K562 (cell line): ENCODE measurements around the gene FNDC11. TPM values are rescaled to one million over a fixed set of nuclear protein-coding genes. Genes with fewer than 3 reads are reported as not detected.

ENCODE experiments used
- CLOCK ChIP-seq: fragments of 250-450 bp; sonication (Bioruptor Pico); IDR thresholded peaks from 2 replicates; pipeline ENCODE4 v1.4.0; 2020; ENCODE audit warnings: mild to moderate bottlenecking, moderate library complexity, borderline replicate concordance
- DLX4 ChIP-seq: fragments of 250-450 bp; sonication (Bioruptor Pico); IDR thresholded peaks from 2 replicates; pipeline ENCODE4 v1.6.1; 2021; ENCODE audit warnings: mild to moderate bottlenecking
- ELF1 ChIP-seq: fragments of 200-800 bp; sonication (Bioruptor generic); IDR thresholded peaks from 2 replicates; pipeline ENCODE4 v1.6.1; 2016; ENCODE audit warnings: missing genetic modification characterization, missing compliant biosample characterization
- EP400 ChIP-seq: fragments of 450-650 bp; IDR thresholded peaks from 2 replicates; pipeline ENCODE4 v1.6.1; 2017; ENCODE audit warnings: antibody characterized with exemption, mild to moderate bottlenecking, moderate library complexity
- HINFP ChIP-seq: fragments of 450-650 bp; conservative IDR thresholded peaks from 2 replicates; pipeline ENCODE4 v1.6.1; 2016; ENCODE audit warnings: missing genetic modification characterization, low read depth, mild to moderate bottlenecking, control low read depth, missing compliant biosample characterization
- MAZ ChIP-seq, 2 experiments: fragments of 450-650 bp in 1 of 2; sonication (generic) in 1 of 2; formaldehyde crosslinking; IDR thresholded peaks in 1 of 2; conservative IDR thresholded peaks in 1 of 2; 2 replicates each; pipeline versions ENCODE4 v1.4.0 to v1.5.0; 2020; ENCODE audit warnings: mild to moderate bottlenecking in 1 of 2, missing genetic modification reagents in 1 of 2
- NCOA1 ChIP-seq: fragments of 450-650 bp; IDR thresholded peaks from 2 replicates; pipeline ENCODE4 v1.6.1; 2016; ENCODE audit warnings: low read depth
- NCOA4 ChIP-seq: fragments of 450-650 bp; IDR thresholded peaks from 2 replicates; pipeline ENCODE4 v1.6.1; 2018; ENCODE audit warnings: mild to moderate bottlenecking; ENCODE audit not compliant: partially characterized antibody
- RREB1 ChIP-seq: fragments of 250-450 bp; sonication (Bioruptor Pico); IDR thresholded peaks from 2 replicates; pipeline ENCODE4 v1.4.0; 2020
- TCF15 ChIP-seq: fragments of 250-450 bp; sonication (Bioruptor Pico); IDR thresholded peaks from 2 replicates; pipeline ENCODE4 v1.8.0; 2022; ENCODE audit warnings: moderate library complexity, mild to moderate bottlenecking, inconsistent platforms
- TEAD4 ChIP-seq, 2 experiments: sonication (generic) in 1 of 2; formaldehyde crosslinking in 1 of 2; IDR thresholded peaks; 2 replicates each; pipeline versions ENCODE4 v1.6.1 to v1.8.0; 2012 to 2022; ENCODE audit warnings: borderline replicate concordance in 1 of 2, inconsistent platforms in 1 of 2, low read length in 1 of 2, mild to moderate bottlenecking in 1 of 2, missing genetic modification reagents in 1 of 2
- ZBTB7A ChIP-seq: IDR thresholded peaks from 2 replicates; pipeline ENCODE4 v1.6.1; 2011; ENCODE audit warnings: low read depth, mild to moderate bottlenecking, low read length, moderate library complexity, borderline replicate concordance; ENCODE audit not compliant: control insufficient read depth
- polyA plus RNA-seq, 8 experiments: library from polyadenylated mRNA; depleted of rRNA in 4 of 8; stranded (reverse) in 5 of 8; unstranded in 3 of 8; fragments of >200 nt; fragmentation: Nextera tagmentation in 2 of 8; fragmentation: Illumina TruSeq in 1 of 8; extraction: Ambion mirVana in 2 of 8; extraction: Trizol in 1 of 8; gene quantifications; 2 replicates each; pipeline versions ENCODE4 v1.2.1 to v1.2.3, GENCODE V29; 2011 to 2014; ENCODE audit warnings: inconsistent platforms in 1 of 8, missing spikeins in 1 of 8
- total RNA-seq, 7 experiments: library from RNA; depleted of rRNA in 6 of 7; stranded (reverse); fragments of >200 nt in 6 of 7; fragmentation: Illumina TruSeq in 2 of 7; extraction: Trizol in 2 of 7; gene quantifications; 2 replicates each; pipeline versions ENCODE4 v1.2.1 to v1.2.3, GENCODE V29; 2011 to 2021; ENCODE audit warnings: low replicate concordance in 1 of 7

The FNDC11 gene
- total and polyA plus RNA-seq, 9 of the 15 experiments (the other 6 are each of a cell fraction or from before 2014, with no cell fraction given), result 0.08 to 2.3 (median 0.64) TPM; not detected in 2

- TF ChIP-seq TCF15 (CRISPR knock-in tag) (no peak), TEAD4 (IDR thresholded peaks at IDR 0.05; ENCODE audit: low read length) (no peak), TEAD4 (CRISPR knock-in tag; IDR thresholded peaks at IDR 0.05; ENCODE audit: borderline replicate concordance) (0 out of 2 replicates have a peak, but pooled peaks have one; percentile 21), RREB1 (CRISPR knock-in tag) (0 out of 2 replicates have a peak, but pooled peaks have one; percentile 24), CLOCK (no peak), DLX4 (CRISPR knock-in tag) (no peak), MAZ (CRISPR knock-in tag; conservative IDR thresholded peaks at IDR 0.05 in 1 of 2, IDR thresholded peaks at IDR 0.05 in 1 of 2) (peak; percentile 67 to 79), HINFP (tag) (no peak), ELF1 (tag) (no peak), ZBTB7A (peak; percentile 71; the same call in 1 of the 2 replicates), NCOA4 (no peak), EP400 (no peak), NCOA1 (no peak)
These were observed 20.3 kb downstream of the FNDC11 start, which contains the start of gene HELZ2 (continued) for GRCh38 chr20:63574156-63574828.
